HepG2 (cell line): ENCODE data around the gene RNF25. TPM values are rescaled to one million over a fixed set of nuclear protein-coding genes. Genes with fewer than 3 reads are reported as not detected.

Experiments used
- LCORL ChIP-seq, 2 experiments: fragments of 450-650 bp in 1 of 2; sonication (generic) in 1 of 2; formaldehyde crosslinking in 1 of 2; IDR thresholded peaks; 2 replicates each; pipeline versions ENCODE4 v1.5.0 to v1.6.1; 2017 to 2020; ENCODE audit warnings: antibody characterized with exemption in 1 of 2, missing genetic modification reagents in 1 of 2
- MAZ ChIP-seq, 2 experiments: sonication (generic) in 1 of 2; formaldehyde crosslinking in 1 of 2; IDR thresholded peaks; 2 replicates each; pipeline versions ENCODE4 v1.5.0 to v1.6.1; 2012 to 2020; ENCODE audit warnings: low read depth in 2 of 2, mild to moderate bottlenecking in 2 of 2, borderline replicate concordance in 1 of 2, improper control_type of control experiment in 1 of 2, low read length in 1 of 2, missing genetic modification reagents in 1 of 2, moderate library complexity in 1 of 2
- REXO4 ChIP-seq: sonication (generic); formaldehyde crosslinking; IDR thresholded peaks from 2 replicates; pipeline ENCODE4 v1.8.0; 2022; ENCODE audit warnings: missing genetic modification reagents, mild to moderate bottlenecking, borderline replicate concordance
- SPEN ChIP-seq: sonication (generic); formaldehyde crosslinking; IDR thresholded peaks from 2 replicates; pipeline ENCODE4 v1.5.1; 2020; ENCODE audit warnings: low read depth, mild to moderate bottlenecking, missing genetic modification reagents
- ZMYM4 ChIP-seq: sonication (generic); formaldehyde crosslinking; IDR thresholded peaks from 2 replicates; pipeline ENCODE4 v1.8.1; 2023; ENCODE audit warnings: mild to moderate bottlenecking, missing genetic modification reagents
- ZNF577 ChIP-seq: sonication (generic); formaldehyde crosslinking; IDR thresholded peaks from 2 replicates; pipeline ENCODE4 v1.4.0; 2020; ENCODE audit warnings: mild to moderate bottlenecking, low read depth, missing genetic modification reagents, borderline replicate concordance
- ZNF670 ChIP-seq: sonication (generic); formaldehyde crosslinking; IDR thresholded peaks from 2 replicates; pipeline ENCODE4 v1.8.0; 2022; ENCODE audit warnings: mild to moderate bottlenecking, missing genetic modification reagents, borderline replicate concordance
- ZNF761 ChIP-seq: sonication (generic); formaldehyde crosslinking; conservative IDR thresholded peaks from 2 replicates; pipeline ENCODE4 v1.4.0; 2020; ENCODE audit warnings: mild to moderate bottlenecking, missing genetic modification reagents
- polyA plus RNA-seq, 8 experiments: library from polyadenylated mRNA; depleted of rRNA in 3 of 8; stranded (reverse) in 7 of 8; unstranded in 1 of 8; fragments of >200 nt; fragmentation: Illumina TruSeq in 4 of 8; extraction: Trizol in 4 of 8; gene quantifications; 2 replicates each; pipeline versions ENCODE4 v1.2.1 to v1.2.3, GENCODE V29; 2011 to 2016; ENCODE audit warnings: low read depth in 4 of 8, missing spikeins in 1 of 8, mixed read lengths in 1 of 8; ENCODE audit not compliant: insufficient read depth in 1 of 8
- total RNA-seq, 5 experiments: library from RNA; depleted of rRNA; stranded (reverse); fragments of >200 nt; fragmentation: Illumina TruSeq; extraction: Trizol; gene quantifications; 2 replicates each; pipeline ENCODE4 v1.2.3, GENCODE V29; 2016; ENCODE audit warnings: low read depth in 1 of 5
- TF ChIP-seq, protein P1 (sequence below): sonication (generic); formaldehyde crosslinking; IDR thresholded peaks from 2 replicates; pipeline ENCODE4; 2020; ENCODE audit warnings: missing genetic modification reagents, mild to moderate bottlenecking, borderline replicate concordance
- TF ChIP-seq, protein P2 (sequence below): sonication (generic); formaldehyde crosslinking; IDR thresholded peaks from 2 replicates; pipeline ENCODE4 v1.8.1; 2023; ENCODE audit warnings: mild to moderate bottlenecking, missing genetic modification reagents
- TF ChIP-seq, protein P3 (sequence below): sonication (generic); formaldehyde crosslinking; IDR thresholded peaks from 2 replicates; pipeline ENCODE4 v1.5.1; 2020; ENCODE audit warnings: missing genetic modification reagents, mild to moderate bottlenecking, borderline replicate concordance
- TF ChIP-seq, protein P4 (sequence below): sonication (generic); formaldehyde crosslinking; IDR thresholded peaks from 2 replicates; pipeline ENCODE4 v1.4.0; 2020; ENCODE audit warnings: mild to moderate bottlenecking, missing genetic modification reagents

Gene RNF25
- total and polyA plus RNA-seq, 2 of the 13 experiments (the other 11 are each of a cell fraction or from before 2014, with no cell fraction given): 37.0 to 87.6 TPM

DNA sequence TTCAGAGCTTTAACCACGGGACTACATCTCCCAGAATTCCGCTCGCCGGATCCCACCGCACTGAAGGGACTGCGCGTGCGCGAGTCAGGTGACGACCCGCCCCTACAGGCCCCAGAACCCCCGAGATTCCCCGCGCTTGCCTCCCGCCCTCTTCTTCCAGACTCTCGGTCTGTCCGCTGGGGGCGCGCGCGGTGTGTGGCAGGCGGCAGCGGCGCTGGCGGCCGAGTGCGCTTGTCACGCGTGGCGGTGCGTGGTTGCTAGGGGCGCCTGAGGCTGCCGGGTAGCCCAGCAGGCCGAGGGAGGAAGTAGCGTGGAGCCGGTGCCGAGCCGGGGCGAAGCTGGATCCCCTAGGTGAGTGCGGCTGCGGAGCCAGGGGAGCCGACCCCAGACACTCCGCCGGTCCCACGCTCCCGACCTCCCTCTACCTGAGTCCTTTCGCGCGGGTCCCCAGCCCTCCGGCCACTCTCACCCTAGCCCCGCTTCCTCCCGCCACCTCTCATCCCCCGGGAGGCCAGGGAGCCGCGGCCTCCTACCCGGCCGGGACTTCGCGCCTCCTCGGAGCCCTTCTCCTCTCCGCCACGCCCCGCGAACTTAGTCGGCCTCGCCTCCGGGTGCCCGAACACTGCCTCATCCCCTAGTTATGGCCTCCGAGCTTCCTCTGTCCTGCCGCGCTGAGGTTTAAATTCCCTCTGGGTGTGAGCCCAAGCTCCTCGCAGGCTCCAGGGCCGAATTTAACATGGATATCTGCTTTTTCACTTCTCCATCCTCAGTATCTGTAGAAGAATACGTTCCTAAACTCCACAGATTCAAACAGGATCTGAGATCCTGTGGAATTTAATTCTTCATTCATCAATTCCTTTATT lies 39.1 kb upstream of the RNF25 start, which contains the start of gene TTLL4 (continued):
- TF ChIP-seq, protein P1, sequence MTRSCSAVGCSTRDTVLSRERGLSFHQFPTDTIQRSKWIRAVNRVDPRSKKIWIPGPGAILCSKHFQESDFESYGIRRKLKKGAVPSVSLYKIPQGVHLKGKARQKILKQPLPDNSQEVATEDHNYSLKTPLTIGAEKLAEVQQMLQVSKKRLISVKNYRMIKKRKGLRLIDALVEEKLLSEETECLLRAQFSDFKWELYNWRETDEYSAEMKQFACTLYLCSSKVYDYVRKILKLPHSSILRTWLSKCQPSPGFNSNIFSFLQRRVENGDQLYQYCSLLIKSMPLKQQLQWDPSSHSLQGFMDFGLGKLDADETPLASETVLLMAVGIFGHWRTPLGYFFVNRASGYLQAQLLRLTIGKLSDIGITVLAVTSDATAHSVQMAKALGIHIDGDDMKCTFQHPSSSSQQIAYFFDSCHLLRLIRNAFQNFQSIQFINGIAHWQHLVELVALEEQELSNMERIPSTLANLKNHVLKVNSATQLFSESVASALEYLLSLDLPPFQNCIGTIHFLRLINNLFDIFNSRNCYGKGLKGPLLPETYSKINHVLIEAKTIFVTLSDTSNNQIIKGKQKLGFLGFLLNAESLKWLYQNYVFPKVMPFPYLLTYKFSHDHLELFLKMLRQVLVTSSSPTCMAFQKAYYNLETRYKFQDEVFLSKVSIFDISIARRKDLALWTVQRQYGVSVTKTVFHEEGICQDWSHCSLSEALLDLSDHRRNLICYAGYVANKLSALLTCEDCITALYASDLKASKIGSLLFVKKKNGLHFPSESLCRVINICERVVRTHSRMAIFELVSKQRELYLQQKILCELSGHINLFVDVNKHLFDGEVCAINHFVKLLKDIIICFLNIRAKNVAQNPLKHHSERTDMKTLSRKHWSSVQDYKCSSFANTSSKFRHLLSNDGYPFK (CRISPR knock-in tag): peak; percentile 93; the same call in 1 of the 2 replicates
- peak; percentile 95 for TF ChIP-seq MAZ (IDR thresholded peaks at IDR 0.05; ENCODE audit: borderline replicate concordance, low read depth, low read length)
- peak; percentile 99 for TF ChIP-seq MAZ (CRISPR knock-in tag; IDR thresholded peaks at IDR 0.05; ENCODE audit: low read depth)
- TF ChIP-seq LCORL (IDR thresholded peaks at IDR 0.05): no peak
- peak; percentile 86 for TF ChIP-seq LCORL (CRISPR knock-in tag; IDR thresholded peaks at IDR 0.05)
- TF ChIP-seq, protein P2, sequence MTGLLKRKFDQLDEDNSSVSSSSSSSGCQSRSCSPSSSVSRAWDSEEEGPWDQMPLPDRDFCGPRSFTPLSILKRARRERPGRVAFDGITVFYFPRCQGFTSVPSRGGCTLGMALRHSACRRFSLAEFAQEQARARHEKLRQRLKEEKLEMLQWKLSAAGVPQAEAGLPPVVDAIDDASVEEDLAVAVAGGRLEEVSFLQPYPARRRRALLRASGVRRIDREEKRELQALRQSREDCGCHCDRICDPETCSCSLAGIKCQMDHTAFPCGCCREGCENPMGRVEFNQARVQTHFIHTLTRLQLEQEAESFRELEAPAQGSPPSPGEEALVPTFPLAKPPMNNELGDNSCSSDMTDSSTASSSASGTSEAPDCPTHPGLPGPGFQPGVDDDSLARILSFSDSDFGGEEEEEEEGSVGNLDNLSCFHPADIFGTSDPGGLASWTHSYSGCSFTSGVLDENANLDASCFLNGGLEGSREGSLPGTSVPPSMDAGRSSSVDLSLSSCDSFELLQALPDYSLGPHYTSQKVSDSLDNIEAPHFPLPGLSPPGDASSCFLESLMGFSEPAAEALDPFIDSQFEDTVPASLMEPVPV (CRISPR knock-in tag): peak; percentile 85; the same call in 1 of the 2 replicates
- TF ChIP-seq, protein P3, sequence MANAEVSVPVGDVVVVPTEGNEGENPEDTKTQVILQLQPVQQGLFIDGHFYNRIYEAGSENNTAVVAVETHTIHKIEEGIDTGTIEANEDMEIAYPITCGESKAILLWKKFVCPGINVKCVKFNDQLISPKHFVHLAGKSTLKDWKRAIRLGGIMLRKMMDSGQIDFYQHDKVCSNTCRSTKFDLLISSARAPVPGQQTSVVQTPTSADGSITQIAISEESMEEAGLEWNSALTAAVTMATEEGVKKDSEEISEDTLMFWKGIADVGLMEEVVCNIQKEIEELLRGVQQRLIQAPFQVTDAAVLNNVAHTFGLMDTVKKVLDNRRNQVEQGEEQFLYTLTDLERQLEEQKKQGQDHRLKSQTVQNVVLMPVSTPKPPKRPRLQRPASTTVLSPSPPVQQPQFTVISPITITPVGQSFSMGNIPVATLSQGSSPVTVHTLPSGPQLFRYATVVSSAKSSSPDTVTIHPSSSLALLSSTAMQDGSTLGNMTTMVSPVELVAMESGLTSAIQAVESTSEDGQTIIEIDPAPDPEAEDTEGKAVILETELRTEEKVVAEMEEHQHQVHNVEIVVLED: peak; percentile 81
- TF ChIP-seq, protein P4, sequence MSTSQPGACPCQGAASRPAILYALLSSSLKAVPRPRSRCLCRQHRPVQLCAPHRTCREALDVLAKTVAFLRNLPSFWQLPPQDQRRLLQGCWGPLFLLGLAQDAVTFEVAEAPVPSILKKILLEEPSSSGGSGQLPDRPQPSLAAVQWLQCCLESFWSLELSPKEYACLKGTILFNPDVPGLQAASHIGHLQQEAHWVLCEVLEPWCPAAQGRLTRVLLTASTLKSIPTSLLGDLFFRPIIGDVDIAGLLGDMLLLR (CRISPR knock-in tag): peak; percentile 90
- TF ChIP-seq SPEN (CRISPR knock-in tag): peak; percentile 97
- TF ChIP-seq ZNF670 (CRISPR knock-in tag): 0 out of 2 replicates have a peak, but pooled peaks have one; percentile 71
- peak; percentile 96; the same call in 1 of the 2 replicates for TF ChIP-seq ZNF761
- TF ChIP-seq REXO4: 0 out of 2 replicates have a peak, but pooled peaks have one; percentile 23
- no peak for TF ChIP-seq ZNF577 (CRISPR knock-in tag)
- TF ChIP-seq ZMYM4 (CRISPR knock-in tag): peak; percentile 70
